Transverse colon (tissue), 3 donors: ENCODE measurements around the gene CES2.

Experiments used
- POLR2A ChIP-seq: fragments of 450-650 bp; IDR thresholded peaks from one replicate; pipeline ENCODE4 v1.6.1; 2016; ENCODE audit warnings: antibody characterized with exemption, mild to moderate bottlenecking, moderate library complexity
- TF ChIP-seq, protein P1 (sequence below), 5 experiments: fragments of 200-600 bp in 3 of 5; fragments of 450-650 bp in 2 of 5; sonication (generic) in 3 of 5; IDR thresholded peaks; 1 replicate in 2 of 5; 2 replicates in 3 of 5; pipeline ENCODE4 v1.5.1; 2016 to 2017; ENCODE audit warnings: antibody characterized with exemption in 5 of 5, inconsistent platforms in 3 of 5, mild to moderate bottlenecking in 2 of 5, moderate library complexity in 1 of 5

GRCh38 chr16:66898207-66898606 is 37.1 kb upstream of the CES2 start:
- TF ChIP-seq, protein P1, sequence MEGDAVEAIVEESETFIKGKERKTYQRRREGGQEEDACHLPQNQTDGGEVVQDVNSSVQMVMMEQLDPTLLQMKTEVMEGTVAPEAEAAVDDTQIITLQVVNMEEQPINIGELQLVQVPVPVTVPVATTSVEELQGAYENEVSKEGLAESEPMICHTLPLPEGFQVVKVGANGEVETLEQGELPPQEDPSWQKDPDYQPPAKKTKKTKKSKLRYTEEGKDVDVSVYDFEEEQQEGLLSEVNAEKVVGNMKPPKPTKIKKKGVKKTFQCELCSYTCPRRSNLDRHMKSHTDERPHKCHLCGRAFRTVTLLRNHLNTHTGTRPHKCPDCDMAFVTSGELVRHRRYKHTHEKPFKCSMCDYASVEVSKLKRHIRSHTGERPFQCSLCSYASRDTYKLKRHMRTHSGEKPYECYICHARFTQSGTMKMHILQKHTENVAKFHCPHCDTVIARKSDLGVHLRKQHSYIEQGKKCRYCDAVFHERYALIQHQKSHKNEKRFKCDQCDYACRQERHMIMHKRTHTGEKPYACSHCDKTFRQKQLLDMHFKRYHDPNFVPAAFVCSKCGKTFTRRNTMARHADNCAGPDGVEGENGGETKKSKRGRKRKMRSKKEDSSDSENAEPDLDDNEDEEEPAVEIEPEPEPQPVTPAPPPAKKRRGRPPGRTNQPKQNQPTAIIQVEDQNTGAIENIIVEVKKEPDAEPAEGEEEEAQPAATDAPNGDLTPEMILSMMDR (IDR thresholded peaks at IDR 0.05) = no peak
- no peak for TF ChIP-seq POLR2A
